Muscle layer of duodenum (tissue), 2 donors: ENCODE measurements around the gene SLC35E4.

Experiments used
- H3K27ac ChIP-seq: one replicate; pipeline ENCODE4 v1.7.0; 2013; ENCODE audit warnings: mild to moderate bottlenecking, low read length
- H3K27me3 ChIP-seq: one replicate; pipeline ENCODE4 v1.7.0; 2013; ENCODE audit warnings: low read depth, mild to moderate bottlenecking, control low read depth, low read length
- H3K36me3 ChIP-seq, 2 donors: one replicate each; pipeline ENCODE4 v1.7.0; 2013; ENCODE audit warnings: low read length in 2 of 2, control low read depth in 1 of 2, mild to moderate bottlenecking in 1 of 2; ENCODE audit not compliant: insufficient read depth in 2 of 2, control insufficient read depth in 1 of 2
- H3K4me1 ChIP-seq, 2 donors: one replicate each; pipeline ENCODE4 v1.7.0; 2013; ENCODE audit warnings: low read length in 2 of 2, mild to moderate bottlenecking in 2 of 2, control low read depth in 1 of 2, moderate library complexity in 1 of 2; ENCODE audit not compliant: insufficient read depth in 2 of 2, control insufficient read depth in 1 of 2
- H3K4me3 ChIP-seq, 2 donors: one replicate each; pipeline ENCODE4 v1.7.0; 2013; ENCODE audit warnings: low read length in 2 of 2, low read depth in 1 of 2, mild to moderate bottlenecking in 1 of 2
- H3K9me3 ChIP-seq, 2 donors: one replicate each; pipeline ENCODE4 v1.7.0; 2013; ENCODE audit warnings: low read length in 2 of 2, control low read depth in 1 of 2, mild to moderate bottlenecking in 1 of 2; ENCODE audit not compliant: control insufficient read depth in 1 of 2
- donor health status: healthy.

The SLC35E4 gene

DNA sequence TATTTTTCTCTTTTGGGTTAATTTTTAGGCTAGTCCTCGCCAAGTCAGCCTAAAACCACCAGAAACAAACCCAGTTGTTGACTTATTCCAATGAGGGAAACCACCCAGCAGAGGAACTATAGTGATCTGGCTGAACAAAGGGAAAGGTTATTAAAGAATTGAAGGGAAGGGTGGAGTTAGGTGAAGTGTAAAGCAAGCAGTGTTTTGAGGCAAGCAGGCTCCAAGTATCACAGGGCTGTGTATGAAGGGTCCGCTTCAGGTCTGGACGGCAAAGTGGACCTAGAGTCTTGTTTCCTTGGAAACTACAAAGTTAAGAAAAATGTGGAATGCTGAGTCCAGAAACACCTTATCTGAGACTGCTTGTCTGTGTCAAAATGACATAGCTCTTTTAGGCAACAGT lies 31.8 kb upstream of the SLC35E4 start:
- Histone ChIP-seq H3K27me3 (no peaks in the 10 kb centered on the region), H3K27ac (no peak overlapping the region), H3K4me3 (no peak overlapping the region), H3K36me3 (no peaks in the 10 kb centered on the region), H3K9me3 (no peaks in the 10 kb centered on the region), H3K4me1 (peaks cover 8 to 19% of the 10 kb centered on the region in 2 donors)

- H3K36me3 ChIP-seq: no peaks in the 10 kb centered on the region
- no peaks in the 10 kb centered on the region for H3K27me3 ChIP-seq
- no peak overlapping the region for H3K27ac ChIP-seq
- H3K4me1 ChIP-seq: peaks cover 13 to 19% of the 10 kb centered on the region in 2 donors
- H3K4me3 ChIP-seq: no peak overlapping the region
- H3K9me3 ChIP-seq: no peaks in the 10 kb centered on the region
Measured at GRCh38 chr22:30604723-30605122, 30.9 kb upstream of the SLC35E4 start.

- H3K27ac ChIP-seq: no peak overlapping the region
- no peaks in the 10 kb centered on the region for H3K9me3 ChIP-seq
- no peaks in the 10 kb centered on the region for H3K36me3 ChIP-seq
- H3K4me1 ChIP-seq: peaks cover 13 to 19% of the 10 kb centered on the region in 2 donors
- no peaks in the 10 kb centered on the region for H3K27me3 ChIP-seq
- H3K4me3 ChIP-seq: peak overlapping the region; percentile 4 to 18
Measured at GRCh38 chr22:30605449-30606110, 30.0 kb upstream of the SLC35E4 start.

DNA sequence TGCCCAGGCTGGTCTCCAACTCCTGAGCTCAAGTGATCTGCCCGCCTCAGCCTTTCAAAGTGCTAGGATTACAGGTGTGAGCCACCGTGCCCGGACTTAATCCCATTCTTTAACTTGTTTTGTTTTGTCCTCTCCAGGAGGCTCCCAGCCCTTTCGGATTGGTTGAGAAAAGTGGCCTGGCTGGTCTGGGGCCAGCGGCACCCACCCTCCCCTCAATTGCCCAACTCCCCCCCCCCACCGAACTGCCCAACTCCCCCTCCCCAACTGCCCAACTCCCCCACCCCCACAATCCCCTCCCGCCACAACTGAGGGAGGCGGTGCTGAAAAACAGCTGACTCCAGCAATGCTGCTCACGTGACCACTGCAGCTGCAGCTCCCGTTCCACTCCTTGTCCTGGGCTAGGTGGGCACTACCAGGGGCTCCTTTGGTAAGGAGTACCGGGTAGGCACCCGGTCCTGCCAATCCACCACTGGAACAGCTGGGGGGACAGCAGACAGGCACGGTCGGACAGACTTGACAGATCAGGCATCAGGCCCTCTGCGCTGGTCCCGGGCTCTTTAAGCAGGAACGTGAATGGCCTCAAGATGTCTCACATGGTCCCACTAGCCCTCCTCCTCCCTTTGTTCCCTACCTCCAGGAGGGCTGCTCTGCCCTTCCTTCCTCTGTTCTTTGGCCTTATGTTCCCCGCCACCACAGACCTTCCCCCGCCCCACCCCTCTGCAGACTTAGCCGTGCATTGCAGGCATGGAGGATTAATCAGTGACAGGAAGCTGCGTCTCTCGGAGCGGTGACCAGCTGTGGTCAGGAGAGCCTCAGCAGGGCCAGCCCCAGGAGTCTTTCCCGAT lies 28.9 kb upstream of the SLC35E4 start, which contains the start of gene TCN2:
Gene TCN2, plus strand, starts transcription at position 720 of the 845 bp plus-strand sequence. CDS start 158 bp downstream, outside the sequence.
- no peaks in the 10 kb centered on the region for H3K27me3 ChIP-seq
- peaks cover 0 to 10% of the 10 kb centered on the region in 2 donors for H3K36me3 ChIP-seq
- H3K4me1 ChIP-seq: peaks cover 13 to 19% of the 10 kb centered on the region in 2 donors
- H3K4me3 ChIP-seq: peak within 1 kb of the TSS; percentile 72 to 90
- peak within 1 kb of the TSS; percentile 35 for H3K27ac ChIP-seq
- H3K9me3 ChIP-seq: no peaks in the 10 kb centered on the region

DNA sequence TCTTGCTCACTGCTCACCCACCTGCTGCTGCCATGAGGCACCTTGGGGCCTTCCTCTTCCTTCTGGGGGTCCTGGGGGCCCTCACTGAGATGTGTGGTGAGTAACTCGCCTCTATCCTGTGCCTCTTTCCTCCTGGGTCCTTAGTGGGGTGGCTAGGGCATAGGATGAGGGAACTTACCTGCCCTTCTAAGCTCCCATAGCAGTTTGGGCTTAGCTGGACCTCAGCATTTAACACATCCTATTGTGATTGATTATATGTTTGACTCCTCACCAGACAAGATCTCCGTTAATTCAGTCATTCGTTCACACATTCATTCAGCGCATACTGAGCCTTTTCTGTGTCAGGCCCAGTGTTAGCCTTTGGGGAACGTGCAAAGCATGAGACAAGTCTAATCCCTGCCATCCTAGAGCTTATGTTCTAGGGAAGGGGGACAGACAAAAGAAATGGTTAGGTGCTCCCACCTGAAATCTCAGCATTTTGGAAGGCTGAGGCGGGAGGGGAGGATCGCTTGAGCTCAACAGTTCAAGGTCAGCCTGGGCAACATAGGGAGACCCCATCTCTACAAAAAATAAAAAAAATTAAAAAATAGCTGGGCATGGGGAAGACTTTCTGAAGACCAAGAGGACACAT lies 28.2 kb upstream of the SLC35E4 start:
- Histone ChIP-seq H3K4me3 (peak overlapping the region; percentile 72 to 90), H3K27me3 (no peaks in the 10 kb centered on the region), H3K4me1 (peaks cover 13 to 19% of the 10 kb centered on the region in 2 donors), H3K9me3 (no peaks in the 10 kb centered on the region), H3K27ac (peak overlapping the region; percentile 35), H3K36me3 (peaks cover 0 to 10% of the 10 kb centered on the region in 2 donors)

- no peak overlapping the region for H3K27ac ChIP-seq
- H3K36me3 ChIP-seq: peaks cover 0 to 10% of the 10 kb centered on the region in 2 donors
- peak overlapping the region in 1 of 2 donors; percentile 90 for H3K4me3 ChIP-seq
- H3K9me3 ChIP-seq: no peaks in the 10 kb centered on the region
- H3K4me1 ChIP-seq: peaks cover 13 to 19% of the 10 kb centered on the region in 2 donors
- H3K27me3 ChIP-seq: no peaks in the 10 kb centered on the region
Measured at GRCh38 chr22:30607939-30608338, 27.6 kb upstream of the SLC35E4 start.

GRCh38 chr22:30609260-30610185 lies 26.1 kb upstream of the SLC35E4 start:
- Histone ChIP-seq H3K36me3 (peaks cover 7 to 10% of the 10 kb centered on the region in 2 donors), H3K27me3 (no peaks in the 10 kb centered on the region), H3K4me1 (peaks cover 13 to 19% of the 10 kb centered on the region in 2 donors), H3K9me3 (no peaks in the 10 kb centered on the region), H3K4me3 (no peak overlapping the region), H3K27ac (peak overlapping the region; percentile 52)

DNA sequence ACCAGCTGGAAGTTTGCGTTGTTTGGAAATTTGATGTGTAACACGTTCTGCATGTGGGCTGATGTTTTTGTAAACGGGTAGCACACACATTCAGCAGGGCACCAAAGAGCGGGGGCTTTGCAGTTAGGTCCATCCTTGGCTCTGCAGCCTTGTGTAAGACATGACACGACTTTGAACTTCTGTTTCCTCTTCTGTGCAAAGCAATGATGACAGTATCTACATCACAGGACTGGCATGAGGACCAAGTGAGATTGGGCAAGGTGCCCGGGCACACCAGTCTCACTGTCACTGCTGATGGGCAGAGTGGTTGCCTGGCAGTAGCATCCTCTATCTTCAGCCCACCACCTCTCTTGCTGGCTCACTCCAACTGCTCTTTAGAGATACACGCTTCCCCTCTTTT lies 25.3 kb upstream of the SLC35E4 start:
- H3K27ac ChIP-seq: no peak overlapping the region
- H3K27me3 ChIP-seq: no peaks in the 10 kb centered on the region
- H3K4me3 ChIP-seq: no peak overlapping the region
- no peaks in the 10 kb centered on the region for H3K9me3 ChIP-seq
- H3K36me3 ChIP-seq: peaks cover 7 to 12% of the 10 kb centered on the region in 2 donors
- H3K4me1 ChIP-seq: peaks cover 13 to 19% of the 10 kb centered on the region in 2 donors

- Histone ChIP-seq H3K9me3 (no peaks in the 10 kb centered on the region), H3K4me1 (peaks cover 8 to 12% of the 10 kb centered on the region in 2 donors), H3K27me3 (no peaks in the 10 kb centered on the region), H3K4me3 (no peak overlapping the region), H3K36me3 (peaks cover 7 to 18% of the 10 kb centered on the region in 2 donors), H3K27ac (no peak overlapping the region)
Measured at GRCh38 chr22:30611197-30611596, 24.4 kb upstream of the SLC35E4 start.

DNA sequence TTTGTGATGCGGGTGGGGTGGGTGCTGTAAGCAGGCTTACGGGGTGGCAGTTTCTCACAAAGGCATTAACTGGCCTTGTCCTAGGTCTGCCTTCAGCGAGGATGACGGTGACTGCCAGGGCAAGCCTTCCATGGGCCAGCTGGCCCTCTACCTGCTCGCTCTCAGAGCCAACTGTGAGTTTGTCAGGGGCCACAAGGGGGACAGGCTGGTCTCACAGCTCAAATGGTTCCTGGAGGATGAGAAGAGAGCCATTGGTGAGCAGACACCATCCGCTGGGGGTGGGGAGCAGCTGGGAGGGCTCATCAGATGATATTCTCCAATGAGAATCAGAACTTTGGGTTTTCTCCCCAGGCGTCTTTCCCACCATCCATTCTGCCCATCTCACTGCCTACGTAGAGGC lies 22.8 kb upstream of the SLC35E4 start:
- H3K4me1 ChIP-seq: peaks cover 5 to 8% of the 10 kb centered on the region in 2 donors
- H3K4me3 ChIP-seq: no peak overlapping the region
- H3K27ac ChIP-seq: no peak overlapping the region
- H3K27me3 ChIP-seq: no peaks in the 10 kb centered on the region
- H3K36me3 ChIP-seq: peaks cover 7 to 25% of the 10 kb centered on the region in 2 donors
- H3K9me3 ChIP-seq: no peaks in the 10 kb centered on the region
